GM23338 (cell line): ENCODE data around the gene PEPD. TPM values are rescaled to one million over a fixed set of nuclear protein-coding genes. Genes with fewer than 3 reads are reported as not detected.

Source experiments
- ATAC-seq: fragments of 200-7000 bp; cut with Tn5 transposase; 3 replicates; pipeline ENCODE4 v1.9.1; 2020
- DNase-seq: peaks from one replicate; pipeline ENCODE4 v3.0.0-alpha.2; 2015; ENCODE audit warnings: low spot score
- H2AFZ ChIP-seq: fragments of 200-600 bp; sonication (generic); 2 replicates; pipeline ENCODE4 v1.8.0; 2016; ENCODE audit warnings: antibody characterized with exemption, mild to moderate bottlenecking, moderate library complexity
- H3F3A ChIP-seq: fragments of 200-600 bp; sonication (generic); replicated peaks from 2 replicates; pipeline ENCODE4 v1.8.0; 2017; ENCODE audit warnings: antibody characterized with exemption, mixed run types, low read depth
- H3K27ac ChIP-seq: fragments of 200-600 bp; sonication (generic); 2 replicates; pipeline ENCODE4 v1.6.1; 2016; ENCODE audit warnings: low read depth
- H3K27me3 ChIP-seq: fragments of 200-600 bp; sonication (generic); 2 replicates; pipeline ENCODE4 v1.8.0; 2016; ENCODE audit warnings: mild to moderate bottlenecking, mixed run types, moderate library complexity; ENCODE audit not compliant: insufficient read depth
- H3K36me3 ChIP-seq: fragments of 200-600 bp; sonication (generic); 2 replicates; pipeline ENCODE4 v1.8.0; 2016; ENCODE audit warnings: mild to moderate bottlenecking; ENCODE audit not compliant: insufficient read depth
- H3K4me1 ChIP-seq: fragments of 200-600 bp; sonication (generic); 2 replicates; pipeline ENCODE4 v1.8.0; 2016; ENCODE audit warnings: mild to moderate bottlenecking, moderate library complexity; ENCODE audit not compliant: insufficient read depth
- H3K4me2 ChIP-seq: fragments of 200-600 bp; sonication (generic); 2 replicates; pipeline ENCODE4 v1.7.1; 2017; ENCODE audit warnings: mixed run types
- H3K4me3 ChIP-seq: fragments of 200-600 bp; sonication (generic); 2 replicates; pipeline ENCODE4 v1.6.1; 2016; ENCODE audit warnings: mixed run types
- H3K79me2 ChIP-seq: fragments of 200-600 bp; sonication (generic); replicated peaks from 2 replicates; pipeline ENCODE4 v1.8.0; 2017; ENCODE audit warnings: mild to moderate bottlenecking; ENCODE audit not compliant: insufficient read depth
- H3K9me2 ChIP-seq: fragments of 200-600 bp; sonication (generic); 2 replicates; pipeline ENCODE4 v1.8.0; 2017; ENCODE audit not compliant: insufficient read depth
- H4K20me1 ChIP-seq: fragments of 200-600 bp; sonication (generic); replicated peaks from 2 replicates; pipeline ENCODE4 v1.8.0; 2017; ENCODE audit warnings: mild to moderate bottlenecking; ENCODE audit not compliant: insufficient read depth
- H3K27ac Mint-ChIP-seq: 2 replicates; pipeline ENCODE4 v1.8.0; 2020; ENCODE audit warnings: inconsistent platforms, mild to moderate bottlenecking, moderate library complexity, mixed read lengths
- H3K27me3 Mint-ChIP-seq: 3 replicates; pipeline ENCODE4 v1.8.0; 2022; ENCODE audit warnings: low read depth, mild to moderate bottlenecking, moderate library complexity, mixed read lengths, inconsistent platforms; ENCODE audit not compliant: insufficient read depth, poor library complexity
- H3K36me3 Mint-ChIP-seq: 3 replicates; pipeline ENCODE4 v1.8.0; 2021; ENCODE audit warnings: low read depth, mild to moderate bottlenecking, inconsistent platforms, moderate library complexity, mixed read lengths
- H3K4me1 Mint-ChIP-seq: 3 replicates; pipeline ENCODE4 v1.8.0; 2020; ENCODE audit warnings: mild to moderate bottlenecking, inconsistent platforms, mixed read lengths
- H3K4me3 Mint-ChIP-seq: 3 replicates; pipeline ENCODE4 v1.8.0; 2021; ENCODE audit warnings: moderate library complexity, mild to moderate bottlenecking, inconsistent platforms, mixed read lengths
- H3K9me3 Mint-ChIP-seq: 3 replicates; pipeline ENCODE4 v1.8.0; 2020; ENCODE audit warnings: moderate library complexity, mild to moderate bottlenecking, inconsistent platforms, mixed read lengths
- CREB1 ChIP-seq: fragments of 250-450 bp; sonication (Bioruptor Pico); IDR thresholded peaks from 2 replicates; pipeline ENCODE4 v1.5.0; 2020; ENCODE audit warnings: low read depth, mild to moderate bottlenecking, moderate library complexity
- CTCF ChIP-seq, 2 experiments: fragments of 200-600 bp in 1 of 2; sonication (generic) in 1 of 2; conservative IDR thresholded peaks; 2 replicates each; pipeline versions ENCODE4 v1.5.1 to v1.6.1; 2016 to 2017; ENCODE audit warnings: antibody characterized with exemption in 2 of 2, low read depth in 2 of 2, mild to moderate bottlenecking in 2 of 2, moderate library complexity in 1 of 2
- ETS1 ChIP-seq: IDR thresholded peaks from 2 replicates; pipeline ENCODE4 v1.6.1; 2016; ENCODE audit warnings: antibody characterized with exemption
- EZH2 ChIP-seq: fragments of 200-600 bp; sonication (generic); IDR thresholded peaks from one replicate; pipeline ENCODE4 v1.8.0; 2017; ENCODE audit warnings: antibody characterized with exemption, mild to moderate bottlenecking, low read depth; ENCODE audit not compliant: unreplicated experiment
- EZH2phosphoT487 ChIP-seq: fragments of 200-600 bp; sonication (generic); IDR thresholded peaks from one replicate; pipeline ENCODE4 v1.8.1; 2018; ENCODE audit warnings: antibody characterized with exemption; ENCODE audit not compliant: unreplicated experiment
- JUNB ChIP-seq: IDR thresholded peaks from one replicate; pipeline ENCODE4 v1.6.1; 2016; ENCODE audit warnings: antibody characterized with exemption; ENCODE audit not compliant: unreplicated experiment
- NANOG ChIP-seq: IDR thresholded peaks from 2 replicates; pipeline ENCODE4 v1.6.1; 2016; ENCODE audit warnings: antibody characterized with exemption, borderline replicate concordance
- POLR2AphosphoS5 ChIP-seq: IDR thresholded peaks from 2 replicates; pipeline ENCODE4 v1.6.1; 2016; ENCODE audit warnings: antibody characterized with exemption, low read depth
- REST ChIP-seq: IDR thresholded peaks from one replicate; pipeline ENCODE4 v1.6.1; 2018; ENCODE audit warnings: antibody characterized with exemption; ENCODE audit not compliant: unreplicated experiment
- STAT1 ChIP-seq: IDR thresholded peaks from one replicate; pipeline ENCODE4 v1.6.1; 2016; ENCODE audit warnings: antibody characterized with exemption; ENCODE audit not compliant: unreplicated experiment
- ZNF114 ChIP-seq: fragments of 250-450 bp; sonication (Bioruptor Pico); IDR thresholded peaks from 2 replicates; pipeline ENCODE4 v1.5.0; 2020; ENCODE audit warnings: mild to moderate bottlenecking, moderate library complexity
- ZNF331 ChIP-seq: fragments of 250-450 bp; sonication (Bioruptor Pico); IDR thresholded peaks from 2 replicates; pipeline ENCODE4 v1.5.0; 2020; ENCODE audit warnings: low read depth, mild to moderate bottlenecking, moderate library complexity
- ZNF462 ChIP-seq: fragments of 250-450 bp; sonication (Bioruptor Pico); IDR thresholded peaks from 2 replicates; pipeline ENCODE4 v1.5.0; 2020; ENCODE audit warnings: mild to moderate bottlenecking, moderate library complexity
- polyA plus RNA-seq: library from polyadenylated mRNA; unstranded; fragments of >200 nt; fragmentation: Nextera tagmentation; extraction: Ambion mirVana; gene quantifications from 2 replicates; pipeline ENCODE4 v1.2.1, GENCODE V29; 2016
- total RNA-seq: library from RNA; depleted of rRNA; stranded (reverse); fragments of >200 nt; shearing (Covaris generic); gene quantifications from 2 replicates; pipeline ENCODE4 v1.2.3, GENCODE V29; 2014

The PEPD gene
- total and polyA plus RNA-seq, 2 experiments from 2014 or later = 81.7 to 89.2 TPM

GRCh38 chr19:33339016-33339984 is 182.3 kb downstream of the PEPD start:
- no peak overlapping the region for H3K27ac ChIP-seq
- no peaks in the 10 kb centered on the region for H3K36me3 ChIP-seq
- no peak overlapping the region for H3K4me2 ChIP-seq
- no peak overlapping the region for H3K4me3 Mint-ChIP-seq
- ATAC-seq = no peak
- peaks cover 2% of the 10 kb centered on the region for H3K4me1 Mint-ChIP-seq
- no peak overlapping the region for H2AFZ ChIP-seq
- H4K20me1 ChIP-seq = no peaks in the 10 kb centered on the region
- no peak for DNase-seq
- H3K27me3 Mint-ChIP-seq = no peaks in the 10 kb centered on the region
- no peaks in the 10 kb centered on the region for H3K79me2 ChIP-seq
- TF ChIP-seq CREB1 (CRISPR knock-in tag) = no peak
- no peak for TF ChIP-seq NANOG
- TF ChIP-seq STAT1 = no peak
- TF ChIP-seq EZH2phosphoT487 = no peak
- TF ChIP-seq REST = no peak
- TF ChIP-seq ETS1 = no peak
- no peak for TF ChIP-seq POLR2AphosphoS5
- TF ChIP-seq ZNF462 (CRISPR knock-in tag) = no peak
- TF ChIP-seq JUNB = no peak
- TF ChIP-seq ZNF331 (CRISPR knock-in tag) = no peak
- TF ChIP-seq ZNF114 (CRISPR knock-in tag) = no peak
- no peak for TF ChIP-seq CTCF (conservative IDR thresholded peaks at IDR 0.05; ENCODE audit: low read depth in 2 of 2)
- no peak for TF ChIP-seq EZH2
- H3K27me3 ChIP-seq = no peaks in the 10 kb centered on the region
- H3K4me1 ChIP-seq = no peaks in the 10 kb centered on the region
- H3K36me3 Mint-ChIP-seq = no peaks in the 10 kb centered on the region
- no peak overlapping the region for H3K4me3 ChIP-seq
- H3K9me2 ChIP-seq = no peaks in the 10 kb centered on the region
- no peaks in the 10 kb centered on the region for H3K9me3 Mint-ChIP-seq
- H3F3A ChIP-seq = no peaks in the 10 kb centered on the region
- H3K27ac Mint-ChIP-seq = no peak overlapping the region
